ENCODE data around the gene CCDC82. TPM values are rescaled to one million over a fixed set of nuclear protein-coding genes. Genes with fewer than 3 reads are reported as not detected.

CCDC82 gene
- total RNA-seq, 1 experiment from 2014 or later: 25.3 TPM

DNA sequence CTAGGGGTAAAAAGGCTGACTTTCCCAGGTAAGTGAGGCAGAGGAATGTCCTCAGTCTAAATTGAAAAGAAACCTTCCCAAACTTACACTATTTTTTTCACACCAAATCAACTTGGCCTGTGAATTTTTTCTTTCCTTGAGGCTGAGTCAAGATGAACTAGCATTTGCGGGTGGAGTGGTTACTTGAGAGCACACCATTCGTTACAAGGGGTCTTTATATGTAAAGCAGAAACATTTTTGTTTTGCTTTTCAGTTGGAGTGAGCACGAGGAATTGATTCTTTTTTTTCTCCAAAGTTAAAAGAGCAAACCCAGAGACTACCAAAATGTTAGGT is 83.1 kb downstream of the CCDC82 start:
- peak overlapping the region; percentile 27 to 59 for H3K4me3 ChIP-seq (ENCODE audit: low read depth in 2 of 2, low read length in 2 of 2)
- ChIA-PET CTCF (interaction anchor here (1.7 to 2.2 kb wide), 2 partner anchors 33 to 36 kb away, joined by 4 to 8 read pairs; partner anchors contain the start of gene MAML2), POLR2A (interaction anchor here (0.6 to 2.0 kb wide), 3 partner anchors 25 to 88 kb away, joined by 4 to 13 read pairs (median 6); partner anchors contain the start of gene MAML2)
- intact Hi-C loops (cut with micrococcal nuclease; ENCODE audit: unreplicated experiment): no loop called here
- H3K27ac ChIP-seq (ENCODE audit: low read length): peak overlapping the region; percentile 91
- H3K4me1 ChIP-seq (ENCODE audit: control insufficient read depth, insufficient read depth, low read length): peaks cover 78% of the 10 kb centered on the region
- no peaks in the 10 kb centered on the region for H3K27me3 ChIP-seq (ENCODE audit: control insufficient read depth, insufficient read depth, low read length)
- H3K9me3 ChIP-seq (ENCODE audit: control insufficient read depth, insufficient read depth, low read depth, low read length): no peaks in the 10 kb centered on the region
- no peak for DNase-seq (ENCODE audit: low read depth, low spot score)
- TF ChIP-seq, protein P1, sequence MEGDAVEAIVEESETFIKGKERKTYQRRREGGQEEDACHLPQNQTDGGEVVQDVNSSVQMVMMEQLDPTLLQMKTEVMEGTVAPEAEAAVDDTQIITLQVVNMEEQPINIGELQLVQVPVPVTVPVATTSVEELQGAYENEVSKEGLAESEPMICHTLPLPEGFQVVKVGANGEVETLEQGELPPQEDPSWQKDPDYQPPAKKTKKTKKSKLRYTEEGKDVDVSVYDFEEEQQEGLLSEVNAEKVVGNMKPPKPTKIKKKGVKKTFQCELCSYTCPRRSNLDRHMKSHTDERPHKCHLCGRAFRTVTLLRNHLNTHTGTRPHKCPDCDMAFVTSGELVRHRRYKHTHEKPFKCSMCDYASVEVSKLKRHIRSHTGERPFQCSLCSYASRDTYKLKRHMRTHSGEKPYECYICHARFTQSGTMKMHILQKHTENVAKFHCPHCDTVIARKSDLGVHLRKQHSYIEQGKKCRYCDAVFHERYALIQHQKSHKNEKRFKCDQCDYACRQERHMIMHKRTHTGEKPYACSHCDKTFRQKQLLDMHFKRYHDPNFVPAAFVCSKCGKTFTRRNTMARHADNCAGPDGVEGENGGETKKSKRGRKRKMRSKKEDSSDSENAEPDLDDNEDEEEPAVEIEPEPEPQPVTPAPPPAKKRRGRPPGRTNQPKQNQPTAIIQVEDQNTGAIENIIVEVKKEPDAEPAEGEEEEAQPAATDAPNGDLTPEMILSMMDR (IDR thresholded peaks at IDR 0.05): no peak
- TF ChIP-seq TCF7L2 (IDR thresholded peaks at IDR 0.05; ENCODE audit: low read depth, low read length) (no peak), POLR2AphosphoS5 (IDR thresholded peaks at IDR 0.05; ENCODE audit: low read depth, low read length) (no peak), SIN3A (IDR thresholded peaks at IDR 0.05; ENCODE audit: borderline replicate concordance, insufficient read depth, low read depth, low read length) (no peak)
- TF ChIP-seq, protein P2, sequence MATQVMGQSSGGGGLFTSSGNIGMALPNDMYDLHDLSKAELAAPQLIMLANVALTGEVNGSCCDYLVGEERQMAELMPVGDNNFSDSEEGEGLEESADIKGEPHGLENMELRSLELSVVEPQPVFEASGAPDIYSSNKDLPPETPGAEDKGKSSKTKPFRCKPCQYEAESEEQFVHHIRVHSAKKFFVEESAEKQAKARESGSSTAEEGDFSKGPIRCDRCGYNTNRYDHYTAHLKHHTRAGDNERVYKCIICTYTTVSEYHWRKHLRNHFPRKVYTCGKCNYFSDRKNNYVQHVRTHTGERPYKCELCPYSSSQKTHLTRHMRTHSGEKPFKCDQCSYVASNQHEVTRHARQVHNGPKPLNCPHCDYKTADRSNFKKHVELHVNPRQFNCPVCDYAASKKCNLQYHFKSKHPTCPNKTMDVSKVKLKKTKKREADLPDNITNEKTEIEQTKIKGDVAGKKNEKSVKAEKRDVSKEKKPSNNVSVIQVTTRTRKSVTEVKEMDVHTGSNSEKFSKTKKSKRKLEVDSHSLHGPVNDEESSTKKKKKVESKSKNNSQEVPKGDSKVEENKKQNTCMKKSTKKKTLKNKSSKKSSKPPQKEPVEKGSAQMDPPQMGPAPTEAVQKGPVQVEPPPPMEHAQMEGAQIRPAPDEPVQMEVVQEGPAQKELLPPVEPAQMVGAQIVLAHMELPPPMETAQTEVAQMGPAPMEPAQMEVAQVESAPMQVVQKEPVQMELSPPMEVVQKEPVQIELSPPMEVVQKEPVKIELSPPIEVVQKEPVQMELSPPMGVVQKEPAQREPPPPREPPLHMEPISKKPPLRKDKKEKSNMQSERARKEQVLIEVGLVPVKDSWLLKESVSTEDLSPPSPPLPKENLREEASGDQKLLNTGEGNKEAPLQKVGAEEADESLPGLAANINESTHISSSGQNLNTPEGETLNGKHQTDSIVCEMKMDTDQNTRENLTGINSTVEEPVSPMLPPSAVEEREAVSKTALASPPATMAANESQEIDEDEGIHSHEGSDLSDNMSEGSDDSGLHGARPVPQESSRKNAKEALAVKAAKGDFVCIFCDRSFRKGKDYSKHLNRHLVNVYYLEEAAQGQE (IDR thresholded peaks at IDR 0.05; ENCODE audit: insufficient read depth in 1 of 2, low read depth in 2 of 2, low read length in 1 of 2): no peak
- no peaks in the 10 kb centered on the region for H3K36me3 ChIP-seq (ENCODE audit: control insufficient read depth, insufficient read depth, low read length)
- no TSS peak for BruUV-seq (replicated peaks)
- in situ Hi-C loops (cut with HindIII; ENCODE audit: low pct_unique_long_range_greater_than_20kb, low sequenced_read_pairs): no loop called here
- no peak; the same call in 1 of the 2 replicates for ATAC-seq

DNA sequence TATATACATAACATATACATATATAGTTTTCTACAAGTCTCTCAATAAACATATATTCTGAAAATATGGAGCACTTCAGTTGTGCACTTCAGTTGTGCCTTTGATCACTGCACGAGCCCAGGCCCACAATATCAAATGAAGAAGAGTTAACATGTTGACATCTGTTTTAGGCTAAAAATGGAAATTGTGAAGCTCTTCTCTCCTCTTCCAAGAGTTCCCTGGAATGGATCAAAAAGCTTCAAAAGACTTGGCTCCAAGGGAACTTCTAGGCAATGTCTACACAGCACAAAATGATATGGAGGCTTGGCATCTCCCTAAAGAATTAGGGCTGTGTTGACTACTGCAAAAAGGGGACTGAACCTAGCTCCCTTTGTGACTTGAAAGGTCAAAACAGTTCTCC is 83.6 kb downstream of the CCDC82 start:
- Histone ChIP-seq H3K4me1 (ENCODE audit: control insufficient read depth, insufficient read depth, low read length) (peaks cover 73% of the 10 kb centered on the region), H3K4me3 (ENCODE audit: low read depth in 2 of 2, low read length in 2 of 2) (peak overlapping the region in 1 of 2 experiments; percentile 59; a peak in 1 of 4 replicates), H3K27ac (ENCODE audit: low read length) (peak overlapping the region; percentile 91), H3K27me3 (ENCODE audit: control insufficient read depth, insufficient read depth, low read length) (no peaks in the 10 kb centered on the region), H3K9me3 (ENCODE audit: control insufficient read depth, insufficient read depth, low read depth, low read length) (no peaks in the 10 kb centered on the region), H3K36me3 (ENCODE audit: control insufficient read depth, insufficient read depth, low read length) (no peaks in the 10 kb centered on the region)
- intact Hi-C loops (cut with micrococcal nuclease; ENCODE audit: unreplicated experiment) (no loop called here), in situ Hi-C loops (cut with HindIII; ENCODE audit: low pct_unique_long_range_greater_than_20kb, low sequenced_read_pairs) (no loop called here)
- TF ChIP-seq POLR2AphosphoS5 (IDR thresholded peaks at IDR 0.05; ENCODE audit: low read depth, low read length) (no peak), SIN3A (IDR thresholded peaks at IDR 0.05; ENCODE audit: borderline replicate concordance, insufficient read depth, low read depth, low read length) (no peak), TCF7L2 (IDR thresholded peaks at IDR 0.05; ENCODE audit: low read depth, low read length) (no peak)
- TF ChIP-seq, protein P1 (IDR thresholded peaks at IDR 0.05): no peak
- TF ChIP-seq, protein P2 (IDR thresholded peaks at IDR 0.05; ENCODE audit: insufficient read depth in 1 of 2, low read depth in 2 of 2, low read length in 1 of 2): no peak
- CTCF ChIA-PET: interaction anchor here (1.7 to 2.2 kb wide), 2 partner anchors 33 to 37 kb away, joined by 4 to 8 read pairs; partner anchors contain the start of gene MAML2
- ATAC-seq (no peak), DNase-seq (ENCODE audit: low read depth, low spot score) (no peak)
- no TSS peak for BruUV-seq (replicated peaks)
- POLR2A ChIA-PET: interaction anchor here (0.9 to 2.0 kb wide), 2 partner anchors 26 to 36 kb away, joined by 4 to 13 read pairs; partner anchors contain the start of gene MAML2

Measured in Panc1 (cell line).